GM19238 (cell line): ENCODE results near the gene ENGASE.

Source experiments
- DNase-seq: peaks from one replicate; pipeline ENCODE4 v3.0.0; 2011; ENCODE audit warnings: low spot score; ENCODE audit not compliant: insufficient read length

ENGASE gene

DNA sequence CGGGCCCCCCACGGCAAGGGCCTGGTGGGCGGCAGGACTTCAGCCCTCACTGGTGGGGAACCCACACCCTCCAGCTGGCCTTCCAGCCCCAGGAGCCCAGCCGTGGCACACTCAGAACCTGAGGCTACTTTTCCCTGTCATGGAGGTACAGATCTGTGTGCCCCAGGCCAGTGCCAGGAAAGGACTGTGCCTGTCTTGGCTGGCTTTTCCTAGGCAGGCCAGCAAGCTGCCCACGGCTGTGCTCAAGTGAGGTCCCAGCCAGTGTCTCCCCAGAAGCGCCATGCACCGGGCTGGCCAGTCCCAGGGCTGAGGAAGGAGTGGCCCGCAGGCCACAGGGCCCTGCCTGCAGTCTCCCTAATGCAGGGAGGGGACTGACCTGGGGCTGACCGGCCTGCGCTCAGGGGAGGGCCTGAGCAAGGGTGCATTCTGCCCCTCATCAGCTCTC is 16.6 kb downstream of the ENGASE start:
- DNase-seq = no peak

DNA sequence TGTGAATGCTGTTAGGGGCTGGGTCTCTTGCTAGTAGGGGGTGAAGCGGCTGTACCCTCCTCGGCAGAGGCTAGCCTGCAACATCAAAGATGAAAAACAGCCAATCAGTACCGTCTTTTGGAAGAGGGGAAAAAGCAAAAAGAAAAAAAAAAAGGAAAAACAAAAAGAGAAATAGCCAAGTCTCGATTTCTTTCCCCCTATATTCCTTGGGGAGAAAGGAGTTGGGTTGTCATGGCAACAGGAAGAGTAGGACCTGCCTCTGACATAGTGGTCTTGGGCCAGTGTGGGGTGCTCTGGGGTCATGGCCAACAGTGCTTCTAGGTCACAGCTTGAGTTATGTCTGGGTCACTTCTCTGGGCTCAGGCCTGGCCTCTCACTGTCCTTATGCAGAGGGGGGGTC is 17.9 kb downstream of the ENGASE start:
- DNase-seq = no peak

DNA sequence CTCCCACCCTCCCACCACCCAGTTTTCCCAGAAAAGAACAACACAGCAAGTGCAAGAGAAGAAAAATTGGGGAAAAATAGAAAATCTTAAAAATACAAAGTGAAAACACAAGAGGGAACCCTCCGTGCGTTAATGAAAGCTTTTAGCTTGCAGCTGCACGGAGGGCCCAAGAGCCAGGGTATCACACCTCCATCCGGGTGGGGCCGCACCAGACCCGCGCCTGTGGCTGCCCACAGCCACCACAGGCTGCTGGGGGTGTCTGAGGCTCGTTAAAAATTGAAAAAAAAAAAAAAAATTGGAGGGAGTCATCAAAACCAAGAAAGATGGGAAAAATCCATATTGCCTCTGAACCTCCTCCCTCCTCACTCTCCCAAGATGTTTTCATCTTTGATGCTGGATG is 18.6 kb downstream of the ENGASE start:
- DNase-seq = no peak

DNA sequence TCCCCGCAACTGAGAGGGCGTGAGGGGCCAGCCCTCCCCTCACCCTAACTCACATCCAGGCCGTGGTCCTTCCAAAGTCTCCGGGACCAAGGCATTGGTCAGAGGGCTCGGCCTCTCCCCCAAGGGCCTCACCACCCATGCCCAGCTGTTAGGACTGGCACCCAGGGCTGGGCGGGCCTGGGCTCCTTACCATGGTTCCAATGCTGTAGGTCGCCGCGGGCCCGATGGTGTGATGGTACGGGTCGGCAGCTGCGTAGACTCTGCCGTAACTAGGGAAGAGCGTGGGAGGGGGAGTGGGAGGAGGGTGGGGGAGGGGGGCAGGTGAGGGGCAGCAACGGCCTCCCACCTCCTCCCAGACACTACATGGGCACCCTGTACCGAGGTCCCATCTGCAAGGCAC is 19.6 kb downstream of the ENGASE start:
- DNase-seq = no peak

DNA sequence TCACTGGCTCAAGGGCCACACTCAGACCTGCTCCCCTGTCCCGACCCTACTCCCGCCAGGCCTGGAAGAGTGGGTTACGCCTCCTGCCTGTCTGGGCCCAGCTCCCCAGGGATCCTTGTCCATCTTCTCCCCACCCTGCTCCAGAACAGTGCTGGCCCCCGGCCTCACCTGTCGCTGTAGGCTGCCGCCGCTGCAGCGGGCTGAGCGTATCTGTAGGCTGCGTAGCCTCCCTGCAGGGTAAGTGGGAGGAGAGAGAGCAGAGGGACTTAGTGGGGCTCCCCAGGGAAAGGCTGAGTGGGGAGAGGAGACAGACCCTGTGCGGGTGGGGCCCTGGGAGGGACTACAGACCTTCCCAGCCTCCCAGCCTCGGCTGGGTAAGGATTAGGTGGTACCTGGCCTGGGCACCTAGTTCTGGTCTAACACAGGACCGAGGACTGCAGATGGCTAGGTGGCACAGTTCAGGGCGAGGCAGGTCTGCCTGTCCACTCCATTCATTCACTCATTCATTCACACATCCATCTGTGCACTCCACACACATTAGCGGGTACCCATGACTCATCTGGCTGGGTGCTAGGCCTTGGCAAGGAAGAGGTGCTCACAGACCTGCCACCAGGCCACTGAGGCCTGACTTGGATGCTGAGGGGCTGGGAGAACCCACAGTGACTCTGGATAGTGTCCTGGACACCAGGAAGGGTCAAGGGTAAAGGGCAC is 20.9 kb downstream of the ENGASE start:
- DNase-seq = no peak

DNA sequence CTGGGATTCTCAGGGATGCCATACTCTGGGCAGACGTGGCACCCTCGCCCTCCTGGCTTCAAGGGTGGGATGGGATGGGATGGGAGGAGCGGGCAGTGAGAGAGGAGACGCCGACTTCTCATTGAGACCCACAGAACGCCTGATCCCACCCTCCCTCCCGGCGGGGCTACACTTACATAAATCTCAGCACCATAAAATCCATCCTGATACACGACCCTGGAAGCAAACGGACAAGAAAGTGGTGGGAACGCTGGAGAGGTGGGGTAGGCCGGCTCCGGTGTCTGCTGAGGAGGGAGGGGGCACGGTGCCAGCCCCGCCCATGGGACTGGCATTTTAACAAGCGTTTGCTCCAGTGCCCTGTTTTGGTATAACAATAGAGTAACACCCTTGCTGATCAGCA is 21.9 kb downstream of the ENGASE start:
- DNase-seq = no peak

DNA sequence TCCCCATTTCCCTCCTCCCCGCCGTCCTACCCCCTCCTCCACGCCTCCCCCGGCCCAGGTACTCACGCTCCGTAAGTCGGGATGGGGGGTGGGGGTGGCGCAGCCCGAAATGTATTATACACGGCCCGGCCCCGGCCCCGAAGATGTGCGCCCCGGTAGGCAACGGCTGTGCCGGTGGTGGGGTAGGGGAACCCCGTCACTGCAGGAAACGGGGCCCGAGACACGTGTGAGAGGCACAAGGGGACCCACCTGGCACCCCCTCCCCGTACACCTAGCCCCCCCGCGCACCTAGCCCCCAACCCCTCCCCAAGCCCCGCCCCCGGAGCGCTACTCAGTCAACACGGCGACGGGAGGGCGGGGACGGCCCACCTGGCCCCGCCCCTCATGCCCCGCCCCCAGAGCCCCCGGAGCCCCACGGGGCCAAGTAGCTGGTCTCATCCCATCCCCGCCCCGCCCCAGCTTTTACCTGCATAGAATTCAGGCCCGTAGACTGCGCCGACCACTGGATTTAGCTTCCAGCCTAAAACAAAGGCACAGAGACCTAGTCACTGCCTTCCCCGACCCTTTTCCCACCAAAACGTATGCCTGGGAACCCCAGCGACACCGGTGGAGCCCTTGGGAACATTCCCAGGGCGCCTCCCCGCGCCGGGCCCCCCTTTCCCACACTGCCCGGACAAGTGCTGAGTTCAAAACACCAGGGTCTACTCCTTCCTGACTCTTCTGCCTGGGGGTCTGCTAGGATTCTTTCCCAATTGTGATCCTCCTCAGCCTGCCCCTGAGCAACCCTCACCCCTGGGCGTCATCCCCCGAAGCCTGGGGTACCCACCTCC is 22.8 kb downstream of the ENGASE start:
- DNase-seq = no peak

DNA sequence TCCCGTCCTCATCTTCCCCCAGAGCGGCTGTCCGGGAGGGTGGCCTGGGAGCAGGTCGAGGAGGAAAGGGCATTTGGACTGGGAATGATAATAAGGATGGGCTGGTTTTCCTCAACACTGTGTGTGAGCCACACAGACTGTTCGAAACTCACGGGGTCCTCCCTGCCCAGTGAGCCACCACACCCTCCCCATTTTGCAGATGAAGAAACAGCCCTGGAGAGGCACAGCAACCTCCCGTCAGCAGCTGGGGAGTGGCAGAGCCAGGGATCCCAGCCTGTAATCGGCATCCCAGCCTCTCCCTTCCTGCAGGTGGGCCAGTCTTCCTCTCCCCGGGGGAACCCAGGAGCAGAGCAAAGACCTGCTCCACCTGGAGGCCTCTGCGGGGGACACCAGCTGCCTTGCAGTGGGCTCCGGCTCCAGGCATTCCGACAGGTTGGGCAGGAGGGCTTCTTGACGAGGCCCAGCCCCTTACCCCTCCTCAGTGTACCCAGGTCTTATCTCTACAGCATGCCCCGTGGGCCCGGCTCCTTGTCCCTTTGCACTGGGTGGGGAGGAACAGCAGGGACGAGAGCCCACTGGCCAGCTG is 23.8 kb downstream of the ENGASE start:
- no peak for DNase-seq

DNA sequence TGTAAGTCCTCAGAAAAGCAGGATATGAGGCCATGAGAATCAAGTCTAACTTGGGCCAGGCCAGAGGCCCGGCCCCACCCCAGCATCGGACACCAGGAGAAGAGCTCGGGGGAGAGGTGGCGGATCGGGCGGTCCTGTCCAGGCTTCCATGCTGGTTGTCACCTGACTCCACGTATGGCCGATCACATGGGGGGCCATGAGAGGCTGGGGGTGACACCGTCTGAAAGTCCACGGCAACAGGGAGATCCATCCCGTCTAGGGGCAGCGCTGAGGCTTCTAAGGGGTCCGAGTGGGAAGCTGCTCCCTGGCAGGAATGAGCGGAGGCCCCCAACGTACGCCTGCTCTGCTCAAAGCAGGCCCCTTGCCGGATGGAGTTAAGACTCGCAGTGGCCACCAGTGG is 25.8 kb downstream of the ENGASE start:
- DNase-seq = no peak

DNA sequence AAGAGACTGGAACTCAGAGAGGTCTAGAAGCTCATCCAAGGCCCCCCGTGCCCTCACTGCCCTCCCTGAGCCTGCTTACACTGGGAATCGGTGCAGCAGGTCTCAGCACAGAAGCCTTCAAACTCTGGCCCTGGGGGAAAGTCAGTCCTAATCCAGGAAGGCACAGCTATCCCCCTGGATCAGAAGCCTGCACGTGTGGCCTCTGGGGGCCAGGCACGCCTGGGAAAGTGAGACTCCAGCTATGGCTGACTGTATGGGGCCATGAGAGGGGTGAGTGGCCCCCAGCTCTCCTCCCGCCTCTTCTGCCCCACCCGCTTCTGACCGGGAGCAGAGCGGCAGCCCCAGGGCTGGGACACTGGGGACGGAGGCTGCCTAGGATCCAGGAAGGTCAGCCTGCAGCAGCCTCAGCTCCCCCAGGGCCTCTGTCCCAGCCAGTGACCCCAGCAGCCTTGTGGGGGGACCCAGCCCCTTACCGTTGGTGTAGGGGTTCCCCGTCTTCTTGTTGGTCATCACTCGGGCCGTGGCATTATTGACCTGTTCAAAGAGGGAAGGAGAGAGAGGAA is 26.6 kb downstream of the ENGASE start:
- DNase-seq = no peak

DNA sequence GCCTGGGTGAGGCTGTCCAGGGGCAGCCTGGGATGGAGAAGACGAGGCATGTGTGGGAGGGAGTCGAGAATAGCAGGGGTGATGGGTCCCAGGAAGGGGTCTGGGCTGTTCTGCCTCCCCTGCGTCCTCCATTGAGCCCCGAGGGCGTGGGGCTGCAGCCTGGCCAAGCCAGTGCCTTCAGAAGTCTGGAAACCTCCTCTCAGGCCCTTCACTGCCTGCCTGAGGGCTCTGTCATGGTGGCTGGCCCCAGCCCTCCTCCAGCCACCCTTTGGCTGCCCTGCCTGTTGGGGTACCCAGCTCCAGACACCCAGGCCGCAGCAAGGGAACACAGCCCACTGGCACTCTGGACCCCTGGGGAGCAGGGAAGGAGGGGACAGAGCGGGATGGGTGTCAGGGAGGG is 27.6 kb downstream of the ENGASE start:
- DNase-seq = no peak

DNA sequence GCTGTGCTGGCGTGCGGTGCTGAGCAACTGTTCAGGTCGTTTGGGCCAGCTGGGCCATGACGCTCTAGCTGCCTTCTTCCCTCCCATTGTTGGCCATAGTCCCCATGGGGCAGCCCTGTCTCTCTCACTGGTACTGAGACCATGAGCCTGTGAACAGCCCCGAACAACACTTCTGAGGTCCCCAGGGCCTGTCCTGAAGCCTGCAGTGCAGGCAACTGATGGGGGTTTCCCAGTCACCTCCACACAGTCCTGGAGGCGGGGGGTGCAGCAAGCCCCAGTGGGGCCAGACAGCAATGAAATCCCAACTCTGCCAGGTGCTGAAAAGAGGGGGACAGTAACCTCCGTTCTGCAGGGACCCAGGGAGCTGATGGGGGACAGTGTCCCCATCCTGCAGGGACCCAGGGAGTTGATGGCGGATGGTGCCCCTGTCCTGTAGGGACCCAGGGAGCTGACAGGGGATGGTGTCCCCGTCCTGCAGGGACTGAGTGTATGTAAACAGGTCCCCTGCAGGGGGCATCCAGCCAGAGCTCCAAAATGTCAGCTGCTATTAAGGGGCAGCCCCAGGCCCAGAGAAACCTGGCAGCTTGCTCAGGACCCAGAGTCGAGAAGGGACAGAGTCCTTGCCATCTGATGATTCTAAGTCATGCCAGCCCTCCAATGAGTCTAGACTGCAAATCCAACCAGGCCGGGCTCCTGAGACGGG is 30.4 kb downstream of the ENGASE start:
- no peak for DNase-seq

DNA sequence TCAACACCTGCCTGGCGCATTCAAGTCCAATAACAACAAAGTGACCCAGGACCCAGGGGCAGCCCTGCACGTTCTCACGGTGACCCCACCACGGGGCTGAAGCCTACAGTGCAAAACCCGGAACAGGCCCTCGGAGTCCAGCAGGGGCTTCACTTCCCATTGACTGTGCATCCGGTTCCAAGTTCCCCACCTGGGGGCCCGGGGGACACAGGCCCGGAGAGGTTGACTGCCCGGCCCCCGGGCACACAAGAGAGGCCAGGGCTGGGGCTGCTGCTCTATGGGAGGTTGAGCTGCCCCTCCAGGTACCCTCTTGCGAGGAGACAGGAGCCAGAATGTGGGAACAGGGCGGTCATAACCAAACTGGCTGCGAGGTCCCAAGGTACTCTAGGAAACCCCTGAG is 31.3 kb downstream of the ENGASE start:
- DNase-seq = no peak

DNA sequence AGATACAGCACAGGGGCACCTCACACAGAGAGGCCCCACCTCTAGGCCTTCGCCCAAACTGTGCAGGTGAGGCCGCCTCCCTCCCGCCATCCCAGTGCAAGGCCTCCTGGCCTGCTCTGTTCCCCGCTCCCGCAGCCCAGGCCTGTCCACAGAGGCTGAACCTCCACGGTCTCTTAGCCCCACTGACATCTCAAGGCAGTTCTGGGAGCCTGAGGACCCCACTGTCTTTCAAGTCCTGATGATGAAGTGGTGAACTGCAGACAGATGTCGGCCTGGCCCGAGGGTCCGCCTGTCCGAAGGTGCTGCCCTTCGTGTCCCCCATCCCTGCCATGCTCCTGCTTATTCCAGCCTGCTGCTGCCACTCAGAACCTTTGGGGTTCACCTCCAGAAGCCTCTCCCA is 32.3 kb downstream of the ENGASE start:
- no peak for DNase-seq

DNA sequence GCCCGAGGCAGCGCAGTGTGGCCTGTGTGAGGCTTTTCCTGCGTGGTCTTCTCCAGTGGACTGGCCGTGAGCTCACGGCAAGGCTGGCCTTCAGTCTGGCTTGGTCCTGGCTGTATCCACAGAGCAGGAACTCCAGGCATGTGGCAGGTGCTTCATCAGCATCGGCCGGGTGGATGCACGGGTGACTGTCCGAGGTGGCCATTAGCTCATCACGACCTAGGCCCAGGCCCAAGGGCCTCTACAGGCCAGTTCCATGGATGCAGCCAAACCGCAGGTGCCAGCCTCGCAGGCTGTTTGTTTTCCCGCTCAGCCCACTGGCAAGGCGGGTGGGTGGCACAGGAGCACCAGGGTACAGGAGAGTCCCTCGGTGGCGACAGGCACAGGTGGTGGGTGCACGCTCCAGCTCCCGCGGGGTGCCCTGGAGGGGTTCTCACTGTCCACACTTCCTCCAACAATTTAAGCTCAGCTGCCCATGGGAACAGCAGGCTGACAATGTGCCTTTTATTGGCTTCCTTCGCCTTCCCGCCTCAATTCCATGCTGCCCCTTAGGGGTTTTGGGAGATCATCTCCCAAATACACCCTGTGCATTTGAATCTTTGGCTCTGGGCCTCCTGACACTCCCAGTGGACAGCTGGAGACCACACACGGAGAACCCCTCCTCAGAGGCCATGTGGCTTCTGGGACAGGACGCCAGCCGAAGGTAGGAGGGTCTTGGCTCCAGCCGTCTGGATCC is 33.0 kb downstream of the ENGASE start:
- DNase-seq = no peak

DNA sequence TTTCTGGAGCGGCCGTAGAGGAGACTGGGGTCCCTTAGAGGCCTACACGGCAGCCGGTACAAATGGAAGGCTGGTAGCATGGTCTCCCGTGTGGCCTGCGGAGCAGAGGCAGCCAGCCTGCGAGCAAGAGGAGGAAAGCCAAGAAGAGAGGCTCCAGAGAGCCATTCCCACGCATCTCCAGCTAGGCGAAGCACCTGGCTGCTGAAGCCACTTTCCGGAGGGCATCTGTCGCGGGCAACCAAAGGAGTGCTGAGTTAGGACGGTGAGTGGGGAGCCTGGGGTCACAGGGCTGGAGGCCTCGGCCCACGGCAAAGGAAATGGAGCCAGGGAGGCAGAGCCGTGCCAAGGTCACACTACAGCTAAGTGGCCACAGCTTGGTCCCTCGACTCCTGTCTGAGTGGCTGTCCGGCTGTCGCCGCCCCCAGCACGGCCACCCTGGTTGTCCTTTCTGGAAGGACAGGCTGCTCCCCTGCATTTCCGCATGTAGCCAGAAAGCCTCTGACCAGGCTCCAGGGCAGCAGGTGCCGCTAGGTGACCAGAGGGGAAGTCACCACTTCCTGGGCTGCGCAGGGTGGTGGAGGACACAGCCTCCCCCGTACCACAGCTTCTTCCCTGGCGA is 33.7 kb downstream of the ENGASE start:
- no peak for DNase-seq

DNA sequence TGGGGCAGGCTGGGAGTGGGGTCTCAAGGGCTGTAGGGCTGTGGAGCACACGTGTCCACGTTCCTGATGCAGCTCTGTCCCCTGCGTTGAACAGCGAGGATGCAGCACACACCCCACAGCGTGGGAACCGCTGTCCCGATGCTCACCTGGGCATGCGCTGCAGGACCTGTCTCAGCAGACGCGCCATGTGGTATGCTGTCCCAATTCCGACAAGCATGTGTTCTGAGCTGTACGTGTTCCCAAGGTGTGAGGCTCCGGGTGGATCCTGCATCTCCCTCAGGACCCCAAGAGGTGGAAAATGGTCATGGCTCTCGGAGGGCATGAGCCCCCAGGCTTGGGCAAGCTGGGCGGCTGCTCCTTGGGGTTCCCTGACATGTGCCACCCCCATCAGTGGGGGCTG is 34.2 kb downstream of the ENGASE start:
- DNase-seq = no peak

DNA sequence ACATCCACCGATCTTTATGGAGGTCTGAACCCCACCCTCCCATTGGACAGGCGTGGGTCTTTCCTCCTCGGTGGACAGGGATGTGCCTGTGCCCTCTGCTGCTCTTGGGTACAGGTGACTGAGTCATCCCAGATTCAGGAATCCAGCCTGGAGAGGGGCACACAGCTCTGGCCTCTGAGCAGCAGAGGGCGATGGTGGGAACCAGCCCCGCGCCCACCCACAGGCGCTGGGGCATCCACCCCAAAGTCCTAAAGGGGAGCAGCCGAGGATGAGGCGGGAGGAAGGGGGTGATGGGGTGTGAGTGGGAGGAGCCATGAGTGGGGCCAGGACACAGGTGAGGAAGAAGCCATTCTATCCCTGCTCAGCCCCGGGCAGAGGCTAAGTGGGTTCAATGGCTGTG is 35.0 kb downstream of the ENGASE start:
- DNase-seq = no peak

DNA sequence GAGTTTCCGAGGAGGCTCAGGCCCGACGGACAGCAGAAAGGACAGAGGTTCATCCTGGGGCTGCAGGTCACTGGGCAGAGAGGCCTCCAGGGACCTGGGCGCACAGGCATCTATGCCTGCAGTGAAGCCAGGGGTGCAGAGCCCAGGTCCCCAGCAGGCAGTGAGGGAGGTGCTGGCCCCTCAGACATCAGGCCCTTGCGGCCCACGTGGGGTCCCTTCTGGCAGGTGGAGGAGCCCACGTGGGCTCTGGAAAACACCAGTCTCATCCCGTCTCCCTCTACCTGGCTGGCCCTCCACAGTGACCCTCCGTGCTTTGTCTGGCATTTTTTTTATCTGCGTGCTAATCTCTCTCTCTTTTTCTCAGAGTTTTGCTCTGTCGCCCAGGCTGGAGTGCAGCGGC is 36.5 kb downstream of the ENGASE start:
- DNase-seq = no peak

DNA sequence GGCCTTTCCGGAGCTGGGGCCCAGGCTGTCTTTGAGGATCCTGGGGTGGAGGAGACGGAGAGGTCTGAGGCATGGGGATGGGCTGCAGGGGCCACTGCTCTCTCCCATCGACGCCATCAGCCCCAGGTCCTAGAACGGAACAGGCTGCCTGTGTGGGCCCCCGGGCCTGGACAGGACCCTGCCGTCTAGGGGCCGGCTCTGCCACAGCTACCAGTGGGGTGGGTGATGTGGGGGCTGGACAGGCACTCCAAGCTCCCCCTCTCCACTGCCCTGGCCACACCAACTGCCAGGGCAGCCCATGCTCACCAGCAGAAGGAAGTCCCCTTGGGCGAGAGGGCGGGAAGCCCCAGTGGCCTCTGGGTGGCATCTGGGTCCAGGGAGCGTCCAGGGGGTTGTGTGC is 37.8 kb downstream of the ENGASE start:
- DNase-seq = no peak
